Spleen (tissue), 11 donors: Measurements from ENCODE around the gene YWHAQ. TPM values are rescaled to one million over a fixed set of nuclear protein-coding genes. Genes with fewer than 3 reads are reported as not detected.
A peak's percentile ranks its signal among the peaks of the same experiment; 100 is the strongest.

Source experiments
- DNase-seq: peaks from one replicate; pipeline ENCODE4 v3.0.0-alpha.2; 2020
- H3K27ac ChIP-seq, 8 donors: fragments of 200-600 bp; sonication (generic) in 7 of 8; 1 replicate in 4 of 8; 2 replicates in 4 of 8; pipeline versions ENCODE4 v1.5.0 to v1.8.0; 2016 to 2021; ENCODE audit warnings: inconsistent platforms in 4 of 8, mild to moderate bottlenecking in 4 of 8, moderate library complexity in 1 of 8
- H3K27me3 ChIP-seq, 7 donors: fragments of 200-600 bp; sonication (generic) in 6 of 7; replicated peaks in 1 of 7; 1 replicate in 4 of 7; 2 replicates in 3 of 7; pipeline versions ENCODE4 v1.5.0 to v1.8.0; 2016 to 2021; ENCODE audit warnings: inconsistent platforms in 3 of 7, mild to moderate bottlenecking in 1 of 7
- H3K36me3 ChIP-seq, 6 donors: fragments of 200-600 bp; sonication (generic) in 5 of 6; 1 replicate in 4 of 6; 2 replicates in 2 of 6; pipeline versions ENCODE4 v1.5.0 to v1.8.0; 2016 to 2021; ENCODE audit warnings: inconsistent platforms in 2 of 6
- H3K4me1 ChIP-seq, 6 donors: fragments of 200-600 bp; sonication (generic) in 5 of 6; 1 replicate in 3 of 6; 2 replicates in 3 of 6; pipeline versions ENCODE4 v1.5.0 to v1.8.0; 2016 to 2021; ENCODE audit warnings: inconsistent platforms in 3 of 6
- H3K4me3 ChIP-seq, 8 donors: fragments of 200-600 bp; sonication (generic) in 7 of 8; 1 replicate in 4 of 8; 2 replicates in 4 of 8; pipeline versions ENCODE4 v1.5.0 to v1.8.0; 2016 to 2021; ENCODE audit warnings: inconsistent platforms in 4 of 8, mild to moderate bottlenecking in 4 of 8, moderate library complexity in 2 of 8
- H3K9me3 ChIP-seq, 8 donors: fragments of 200-600 bp; sonication (generic) in 7 of 8; 1 replicate in 4 of 8; 2 replicates in 4 of 8; pipeline versions ENCODE4 v1.5.0 to v1.8.0; 2016 to 2021; ENCODE audit warnings: inconsistent platforms in 4 of 8
- POLR2A ChIP-seq, 3 donors: fragments of 450-650 bp; IDR thresholded peaks; one replicate each; pipeline ENCODE4 v1.5.1; 2017; ENCODE audit warnings: antibody characterized with exemption in 3 of 3, mild to moderate bottlenecking in 1 of 3
- POLR2AphosphoS5 ChIP-seq, 3 donors: sonication (generic); formaldehyde crosslinking; IDR thresholded peaks; one replicate each; pipeline ENCODE4 v1.5.1; 2017; ENCODE audit warnings: antibody characterized with exemption in 3 of 3
- WGBS, 5 donors: extraction: QIAGEN DNeasy Blood & Tissue Kit in 3 of 5; methylation state at CpG; one replicate each; pipeline versions ENCODE4 v1.1.5 to v1.1.7; 2013 to 2018; 5-methylcytosine and 5-hydroxymethylcytosine counted together
- intact Hi-C: fragments of 100-400 bp; cut with DNase I; formaldehyde crosslinking; loops from one replicate; pipeline ENCODE4 v1.15.0; 2023; ENCODE audit warnings: low total_unique reads
- polyA plus RNA-seq, 3 donors: library from polyadenylated mRNA; stranded (reverse); fragments of 200-250 nt; gene quantifications; one replicate each; pipeline ENCODE4 v1.2.1, GENCODE V29; 2013
- total RNA-seq, 7 donors: library from RNA; depleted of rRNA in 3 of 7; stranded (reverse); fragments of >200 nt in 3 of 7; fragmentation: NEBNext Ultra II Directional in 4 of 7; extraction: Animal tissue kit (Norgen Biotek cat#: 25700) in 4 of 7; gene quantifications; one replicate each; pipeline versions ENCODE4 v1.1.0 to v1.2.1, GENCODE V29; 2016 to 2021
- TF ChIP-seq, protein P1 (sequence below), 11 experiments: fragments of 200-600 bp in 7 of 11; fragments of 450-650 bp in 4 of 11; sonication (generic) in 4 of 11; IDR thresholded peaks in 8 of 11; conservative IDR thresholded peaks in 3 of 11; 1 replicate in 7 of 11; 2 replicates in 4 of 11; pipeline versions ENCODE4 v1.4.0 to v1.8.0; 2016 to 2021; ENCODE audit warnings: antibody characterized with exemption in 11 of 11, inconsistent platforms in 4 of 11, mild to moderate bottlenecking in 1 of 11
- donor health status: healthy with polysubstance abuse.
- donor health status: DM: no; HTN: no; CAD: no; lungs with moderate emphysema.
- donor health status: DM: no; HTN: no; CAD: no.
- donor health status: Bipolar disorder and iron deficiency.
- donor health status: healthy.
- donor health status: DM: no; HTN: no; CAD: no.
- donor health status: DM: yes; HTN: yes; CAD: no.

The YWHAQ gene
- total and polyA plus RNA-seq, 10 donors: 69.0 to 162 (median 132) TPM

DNA sequence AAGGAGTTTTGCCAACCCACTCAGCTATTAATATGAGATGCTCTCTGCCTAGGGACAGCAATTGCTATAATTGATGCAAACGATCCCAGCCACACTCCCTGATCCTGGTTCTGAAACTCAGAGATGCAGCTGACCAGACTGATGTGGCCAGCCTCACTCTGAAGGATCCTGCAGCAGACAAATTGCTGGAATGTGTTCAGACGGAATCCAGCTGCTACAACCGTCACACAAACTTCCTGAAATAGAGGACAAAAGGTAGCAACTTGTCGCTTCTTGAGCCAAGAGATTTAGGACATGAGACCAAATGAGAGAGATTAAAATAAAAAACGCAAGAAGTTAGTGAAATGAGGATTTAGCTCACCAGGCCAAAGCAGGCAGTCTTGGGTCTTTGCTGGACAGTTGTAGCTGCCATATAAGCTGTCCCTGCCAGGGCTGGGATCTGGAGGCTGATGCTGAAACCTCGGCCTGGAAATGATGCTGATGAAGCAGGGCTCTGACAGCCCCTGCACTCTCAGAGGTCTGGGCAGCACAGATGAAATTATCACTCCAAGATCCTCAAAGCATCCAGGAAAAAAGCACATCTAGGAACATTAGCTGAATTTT is 8.3 kb upstream of the YWHAQ start:
- Histone ChIP-seq H3K4me1 (peaks cover 0 to 27% (median 2%) of the 10 kb centered on the region in 6 donors), H3K27me3 (no peaks in the 10 kb centered on the region), H3K4me3 (no peak overlapping the region), H3K9me3 (no peaks in the 10 kb centered on the region), H3K36me3 (no peaks in the 10 kb centered on the region), H3K27ac (peak overlapping the region in 3 of 8 donors; percentile 10 to 32 (median 12))
- WGBS, 5 donors: 59 to 71% (median 68%) methylated on average over 6 of the region's 6 CpGs
- no peak for DNase-seq
- TF ChIP-seq POLR2A (IDR thresholded peaks at IDR 0.05) (no peak), POLR2AphosphoS5 (IDR thresholded peaks at IDR 0.05) (no peak)
- TF ChIP-seq, protein P1, sequence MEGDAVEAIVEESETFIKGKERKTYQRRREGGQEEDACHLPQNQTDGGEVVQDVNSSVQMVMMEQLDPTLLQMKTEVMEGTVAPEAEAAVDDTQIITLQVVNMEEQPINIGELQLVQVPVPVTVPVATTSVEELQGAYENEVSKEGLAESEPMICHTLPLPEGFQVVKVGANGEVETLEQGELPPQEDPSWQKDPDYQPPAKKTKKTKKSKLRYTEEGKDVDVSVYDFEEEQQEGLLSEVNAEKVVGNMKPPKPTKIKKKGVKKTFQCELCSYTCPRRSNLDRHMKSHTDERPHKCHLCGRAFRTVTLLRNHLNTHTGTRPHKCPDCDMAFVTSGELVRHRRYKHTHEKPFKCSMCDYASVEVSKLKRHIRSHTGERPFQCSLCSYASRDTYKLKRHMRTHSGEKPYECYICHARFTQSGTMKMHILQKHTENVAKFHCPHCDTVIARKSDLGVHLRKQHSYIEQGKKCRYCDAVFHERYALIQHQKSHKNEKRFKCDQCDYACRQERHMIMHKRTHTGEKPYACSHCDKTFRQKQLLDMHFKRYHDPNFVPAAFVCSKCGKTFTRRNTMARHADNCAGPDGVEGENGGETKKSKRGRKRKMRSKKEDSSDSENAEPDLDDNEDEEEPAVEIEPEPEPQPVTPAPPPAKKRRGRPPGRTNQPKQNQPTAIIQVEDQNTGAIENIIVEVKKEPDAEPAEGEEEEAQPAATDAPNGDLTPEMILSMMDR (IDR thresholded peaks at IDR 0.05 in 8 of 11, conservative IDR thresholded peaks at IDR 0.05 in 3 of 11): no peak
- intact Hi-C loops: no loop called here

DNA sequence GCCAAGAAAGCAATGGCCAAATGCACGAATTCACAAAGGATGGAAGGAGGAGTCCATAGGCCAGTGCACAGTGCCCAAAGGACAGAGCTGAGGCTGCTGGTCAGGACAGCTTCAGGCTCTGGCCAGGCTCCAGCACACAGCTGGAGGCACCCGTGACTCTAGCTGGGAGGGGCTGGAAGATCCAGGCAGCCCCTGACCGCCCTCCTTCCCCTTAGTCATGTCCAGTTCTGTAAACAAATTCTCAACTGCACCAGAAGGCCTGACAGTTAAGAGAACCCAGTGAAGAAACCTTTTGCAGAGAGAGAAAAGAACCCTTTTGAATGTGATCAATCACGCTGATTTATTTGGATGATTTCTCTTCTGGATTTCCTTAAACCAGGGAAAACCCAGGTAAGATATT is 7.7 kb upstream of the YWHAQ start:
- TF ChIP-seq, protein P1 (IDR thresholded peaks at IDR 0.05 in 8 of 11, conservative IDR thresholded peaks at IDR 0.05 in 3 of 11): no peak
- TF ChIP-seq POLR2A (IDR thresholded peaks at IDR 0.05) (no peak), POLR2AphosphoS5 (IDR thresholded peaks at IDR 0.05) (peak; percentile 36 to 58 (median 41))
- no peaks in the 10 kb centered on the region for H3K36me3 ChIP-seq
- H3K27ac ChIP-seq: peak overlapping the region in 3 of 8 donors; percentile 10 to 30 (median 12)
- 59 to 79% (median 71%) methylated on average over 4 of the region's 4 CpGs for WGBS, 5 donors
- intact Hi-C loops: no loop called here
- DNase-seq: no peak
- H3K4me1 ChIP-seq: peaks cover 0 to 26% (median 2%) of the 10 kb centered on the region in 6 donors
- no peaks in the 10 kb centered on the region for H3K9me3 ChIP-seq
- H3K4me3 ChIP-seq: no peak overlapping the region
- H3K27me3 ChIP-seq: no peaks in the 10 kb centered on the region

DNA sequence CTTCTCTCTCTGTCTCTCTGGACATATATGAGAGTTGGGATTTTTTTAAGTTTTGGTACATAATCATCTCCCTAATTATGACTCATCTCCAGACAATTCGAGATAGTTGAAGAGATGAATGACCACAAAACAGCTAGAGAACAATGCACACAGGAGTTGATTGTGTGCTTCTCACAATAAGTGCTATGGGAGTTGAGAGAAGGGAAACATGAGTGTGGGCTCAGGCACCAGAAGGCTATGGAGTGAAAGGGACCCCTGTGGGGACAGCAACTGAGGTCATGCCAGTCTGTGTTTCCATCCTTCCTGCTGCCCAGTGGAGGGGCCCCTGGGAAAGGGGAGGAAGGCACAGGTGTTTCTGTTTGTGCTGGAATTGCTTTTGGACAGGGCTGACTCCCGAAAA is 6.5 kb upstream of the YWHAQ start:
- H3K4me1 ChIP-seq: peaks cover 0 to 17% (median 2%) of the 10 kb centered on the region in 6 donors
- H3K36me3 ChIP-seq: no peaks in the 10 kb centered on the region
- no peak overlapping the region for H3K4me3 ChIP-seq
- intact Hi-C loops: no loop called here
- DNase-seq: no peak
- H3K27me3 ChIP-seq: no peaks in the 10 kb centered on the region
- TF ChIP-seq POLR2AphosphoS5 (IDR thresholded peaks at IDR 0.05): no peak
- TF ChIP-seq POLR2A (IDR thresholded peaks at IDR 0.05): no peak
- TF ChIP-seq, protein P1 (IDR thresholded peaks at IDR 0.05 in 8 of 11, conservative IDR thresholded peaks at IDR 0.05 in 3 of 11): no peak
- H3K27ac ChIP-seq: no peak overlapping the region
- 66 to 87% (median 70%) methylated on average over 2 of the region's 2 CpGs for WGBS, 5 donors
- no peaks in the 10 kb centered on the region for H3K9me3 ChIP-seq

DNA sequence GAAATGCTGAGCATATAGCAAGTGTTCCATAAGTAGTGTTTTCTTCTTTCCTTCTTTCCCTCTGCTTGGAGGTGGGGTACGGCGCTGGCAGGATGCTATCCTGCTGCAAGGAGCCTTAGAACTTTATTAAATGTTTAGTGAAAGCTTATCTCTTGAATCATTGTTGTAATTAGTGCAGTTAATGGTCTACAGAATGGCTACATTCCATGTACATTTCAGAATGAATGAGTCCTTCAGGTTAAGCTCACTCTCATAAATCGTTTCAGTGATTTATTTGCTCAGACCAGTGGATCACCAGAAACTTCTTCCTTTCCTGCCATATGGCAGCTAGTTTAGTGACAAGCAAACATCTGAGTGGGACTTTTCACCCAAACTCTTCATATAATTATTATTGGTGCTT is 3.3 kb upstream of the YWHAQ start:
- H3K27me3 ChIP-seq: no peaks in the 10 kb centered on the region
- 79 to 91% (median 88%) methylated on average over 3 of the region's 3 CpGs for WGBS, 5 donors
- H3K9me3 ChIP-seq: no peaks in the 10 kb centered on the region
- no peaks in the 10 kb centered on the region for H3K36me3 ChIP-seq
- intact Hi-C loops: no loop called here
- DNase-seq: no peak
- H3K4me1 ChIP-seq: peaks cover 7 to 26% (median 17%) of the 10 kb centered on the region in 6 donors
- H3K4me3 ChIP-seq: no peak overlapping the region
- no peak for TF ChIP-seq POLR2AphosphoS5 (IDR thresholded peaks at IDR 0.05)
- TF ChIP-seq, protein P1 (IDR thresholded peaks at IDR 0.05 in 8 of 11, conservative IDR thresholded peaks at IDR 0.05 in 3 of 11): no peak
- no peak for TF ChIP-seq POLR2A (IDR thresholded peaks at IDR 0.05)
- H3K27ac ChIP-seq: no peak overlapping the region
